ENCODE measurements around the gene EPS8L1.

DNA sequence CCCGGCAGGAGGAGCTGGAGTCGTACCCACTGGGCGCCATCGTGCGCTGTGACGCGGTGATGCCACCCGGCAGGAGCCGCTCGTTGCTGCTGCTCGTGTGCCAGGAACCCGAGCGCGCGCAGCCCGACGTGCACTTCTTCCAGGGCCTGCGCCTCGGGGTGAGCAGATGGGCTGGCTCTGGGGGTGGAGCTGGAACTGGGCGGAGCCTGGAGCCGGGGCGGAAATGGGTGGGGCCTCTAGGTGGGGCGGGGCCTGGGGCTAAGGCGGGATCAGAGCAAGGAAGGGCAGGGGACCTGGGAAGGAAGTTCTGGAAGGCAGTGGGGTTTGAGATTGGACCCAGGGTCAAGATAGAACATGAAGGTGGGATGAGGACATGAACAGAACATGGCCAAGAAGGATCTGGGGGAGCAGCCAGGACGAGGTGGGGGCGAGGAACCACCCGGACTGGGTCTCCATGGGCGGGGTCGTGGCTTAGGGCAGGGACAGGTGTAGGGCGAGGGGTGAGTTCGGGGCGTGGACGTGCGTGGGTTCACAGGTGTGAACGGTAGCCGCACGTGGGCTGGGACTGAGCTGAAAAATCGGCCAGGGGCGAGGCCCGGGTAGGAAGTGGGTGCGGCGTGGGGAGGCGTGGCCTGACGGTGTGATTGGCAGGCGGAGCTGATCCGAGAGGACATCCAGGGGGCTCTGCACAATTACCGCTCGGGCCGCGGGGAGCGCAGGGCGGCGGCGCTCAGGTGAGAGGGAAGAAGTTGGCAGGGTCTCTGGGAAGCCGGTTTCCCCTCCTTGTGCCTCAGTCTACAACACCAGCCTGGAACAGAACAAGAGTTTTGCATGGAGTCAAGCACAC lies 4.7 kb downstream of the EPS8L1 start:
- no peak for TF ChIP-seq CTCF (IDR thresholded peaks at IDR 0.05)
- TF ChIP-seq EP300 (IDR thresholded peaks at IDR 0.05; ENCODE audit: low read depth), result no peak
